Choroid plexus epithelial cell (primary cell): Measurements from ENCODE around the gene KCNMA1.

ENCODE experiments used
- DNase-seq: peaks from one replicate; pipeline ENCODE4 v3.0.0-alpha.2; 2010; ENCODE audit warnings: low read depth
- H3K4me3 ChIP-seq: 2 replicates; pipeline ENCODE4 v1.5.1; 2011; ENCODE audit warnings: low read depth, mild to moderate bottlenecking, control low read depth, low read length, moderate library complexity
- CTCF ChIP-seq: conservative IDR thresholded peaks from 2 replicates; pipeline ENCODE4 v1.5.1; 2011; ENCODE audit warnings: low read depth, mild to moderate bottlenecking, control low read depth, inconsistent platforms, low read length, moderate library complexity

The KCNMA1 gene

GRCh38 chr10:77308084-77308732 is 329.4 kb downstream of the KCNMA1 start:
- no peak overlapping the region for H3K4me3 ChIP-seq
- DNase-seq: no peak
- TF ChIP-seq CTCF: no peak

- no peak overlapping the region for H3K4me3 ChIP-seq
- DNase-seq: no peak
- no peak for TF ChIP-seq CTCF
Measured at GRCh38 chr10:77306666-77307065, 330.9 kb downstream of the KCNMA1 start.

- H3K4me3 ChIP-seq: no peak overlapping the region
- TF ChIP-seq CTCF: no peak
- DNase-seq: peak; percentile 52
Measured at GRCh38 chr10:77305650-77306632, 331.7 kb downstream of the KCNMA1 start.

- H3K4me3 ChIP-seq: no peak overlapping the region
- no peak for DNase-seq
- TF ChIP-seq CTCF: no peak
Measured at GRCh38 chr10:77304192-77304591, 333.4 kb downstream of the KCNMA1 start.

- DNase-seq: peak; percentile 71
- no peak for TF ChIP-seq CTCF
- H3K4me3 ChIP-seq: no peak overlapping the region
Measured at GRCh38 chr10:77301305-77301730, 336.3 kb downstream of the KCNMA1 start.

- DNase-seq: no peak
- TF ChIP-seq CTCF: no peak
- H3K4me3 ChIP-seq: no peak overlapping the region
Measured at GRCh38 chr10:77300682-77301302, 336.8 kb downstream of the KCNMA1 start.
